Right renal cortex interstitium (tissue), 3 donors: ENCODE results near the gene SIRPA. TPM values are rescaled to one million over a fixed set of nuclear protein-coding genes. Genes with fewer than 3 reads are reported as not detected.

Source experiments
- DNase-seq, 3 donors: peaks; one replicate each; pipeline ENCODE4 v3.0.0-alpha.2; 2013; ENCODE audit warnings: low read depth in 3 of 3, low spot score in 2 of 3
- polyA plus RNA-seq, 3 donors: library from polyadenylated mRNA; unstranded; fragments of 120-200 nt; gene quantifications; one replicate each; pipeline ENCODE4 v1.2.1, GENCODE V29; 2013; ENCODE audit not compliant: insufficient read length in 3 of 3

The SIRPA gene
- polyA plus RNA-seq, 3 donors, result 24.6 to 26.2 (median 25.7) TPM

- DNase-seq, result no peak
These were observed 78.6 kb downstream of the SIRPA start for GRCh38 chr20:1973601-1974440.

DNA sequence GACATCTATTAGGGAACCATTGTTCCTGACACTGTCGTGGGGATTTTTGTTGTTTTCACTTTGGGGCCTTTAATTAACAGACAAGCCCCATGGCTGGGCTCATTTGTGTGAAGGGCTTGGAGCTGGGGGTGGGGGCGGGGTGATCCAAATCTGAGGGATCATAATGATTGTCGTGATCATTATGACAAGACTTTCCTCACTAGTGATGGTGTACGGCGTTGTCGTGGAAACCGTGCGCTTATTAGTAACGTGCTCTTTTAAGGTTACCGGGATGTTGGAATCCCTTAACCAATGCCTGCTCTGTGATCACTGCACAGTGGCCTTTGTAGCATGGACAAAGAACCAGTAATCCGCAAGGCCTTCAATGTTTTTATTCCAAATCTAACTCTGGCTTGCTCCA is 80.1 kb downstream of the SIRPA start:
- DNase-seq, result no peak

GRCh38 chr20:1979106-1979778 is 84.0 kb downstream of the SIRPA start:
- DNase-seq, result no peak

GRCh38 chr20:1982686-1983085 is 87.5 kb downstream of the SIRPA start:
- DNase-seq, result no peak

DNA sequence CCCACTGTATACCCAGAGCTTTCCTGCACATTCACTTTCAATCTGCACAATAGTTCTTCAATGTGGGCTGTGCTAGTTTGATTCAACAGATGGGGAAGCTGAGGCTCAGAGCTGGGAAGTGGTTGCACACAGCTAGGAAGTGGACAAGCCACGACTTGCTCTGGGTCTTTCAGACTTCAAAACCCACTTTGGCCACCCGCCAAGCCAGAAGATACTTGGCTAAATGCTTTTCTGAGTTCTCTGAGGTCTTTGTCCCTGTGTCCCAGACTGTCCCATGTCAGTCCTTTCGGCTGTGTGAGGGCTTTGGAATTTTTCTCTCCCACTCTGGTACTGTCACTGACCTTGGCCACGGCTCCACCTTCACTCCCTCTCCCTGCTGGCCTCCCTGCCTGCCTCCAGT is 88.1 kb downstream of the SIRPA start:
- no peak for DNase-seq

DNA sequence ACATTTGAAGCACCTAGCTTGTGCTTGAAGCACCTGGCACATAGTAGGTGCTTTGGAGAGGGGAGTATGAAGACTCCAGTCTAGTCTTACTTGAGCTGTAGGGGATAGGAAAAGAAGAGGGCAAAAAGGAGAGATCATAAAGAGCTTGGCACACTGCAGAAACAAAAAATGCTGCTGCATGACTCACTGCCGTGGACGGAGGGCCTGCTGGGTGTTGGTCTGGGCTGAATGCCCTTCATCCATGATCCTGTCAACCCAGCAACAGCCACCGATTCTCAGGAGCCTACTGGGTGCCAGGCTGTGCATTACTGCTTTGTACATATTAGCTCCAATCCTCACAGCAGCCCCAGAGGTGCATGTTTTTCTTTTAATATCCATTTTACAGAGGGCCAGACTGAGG is 92.6 kb downstream of the SIRPA start:
- no peak for DNase-seq

Other genes starting within 250 kb of the SIRPA start
- gene SIRPG, start 237.6 kb upstream of the SIRPA start, polyA plus RNA-seq, result under 1 TPM in 1 of 3 donors, not detected in 2; 0.18 TPM
- under 1 TPM; 0.23 to 0.75 (median 0.43) TPM for gene PDYN, start 98.7 kb downstream of the SIRPA start, polyA plus RNA-seq
- 10 to 100 TPM; 15.3 to 17.3 (median 16.2) TPM for gene STK35, start 206.4 kb downstream of the SIRPA start, polyA plus RNA-seq